K562 (cell line): ENCODE results near the gene PRDX1. TPM values are rescaled to one million over a fixed set of nuclear protein-coding genes. Genes with fewer than 3 reads are reported as not detected.

ENCODE experiments used
- BCL6 ChIP-seq: fragments of 250-450 bp; sonication (Bioruptor Pico); IDR thresholded peaks from 2 replicates; pipeline ENCODE4 v1.4.0; 2020
- CAMTA2 ChIP-seq: fragments of 250-450 bp; sonication (Bioruptor Pico); conservative IDR thresholded peaks from 2 replicates; pipeline ENCODE4 v1.5.1; 2022
- CBFB ChIP-seq: sonication (generic); formaldehyde crosslinking; IDR thresholded peaks from 2 replicates; pipeline ENCODE4 v1.4.0; 2020; ENCODE audit warnings: mild to moderate bottlenecking, missing genetic modification reagents
- DNMT1 ChIP-seq: fragments of 450-650 bp; IDR thresholded peaks from 2 replicates; pipeline ENCODE4 v1.6.1; 2016; ENCODE audit warnings: antibody characterized with exemption, mild to moderate bottlenecking
- ERF ChIP-seq: fragments of 450-650 bp; formaldehyde crosslinking; IDR thresholded peaks from 2 replicates; pipeline ENCODE4 v1.4.0; 2020; ENCODE audit warnings: mild to moderate bottlenecking, mixed read lengths
- FUS ChIP-seq: fragments of 200-400 bp; formaldehyde crosslinking; optimal IDR thresholded peaks from 2 replicates; pipeline ENCODE3; 2017; ENCODE audit warnings: low read depth, low read length
- MBD2 ChIP-seq: sonication (generic); IDR thresholded peaks from 2 replicates; pipeline ENCODE4 v1.6.1; 2016; ENCODE audit warnings: low read depth, borderline replicate concordance
- MITF ChIP-seq: IDR thresholded peaks from 2 replicates; pipeline ENCODE4 v1.6.1; 2014; ENCODE audit warnings: antibody characterized with exemption
- MTA2 ChIP-seq: fragments of 450-650 bp; IDR thresholded peaks from 2 replicates; pipeline ENCODE4 v1.6.1; 2016; ENCODE audit warnings: low read depth
- NCOA1 ChIP-seq: fragments of 450-650 bp; IDR thresholded peaks from 2 replicates; pipeline ENCODE4 v1.6.1; 2016; ENCODE audit warnings: low read depth
- PREB ChIP-seq: sonication (generic); formaldehyde crosslinking; IDR thresholded peaks from 2 replicates; pipeline ENCODE4 v1.8.1; 2023; ENCODE audit warnings: mild to moderate bottlenecking, missing genetic modification reagents
- PRMT5 ChIP-seq: sonication (generic); formaldehyde crosslinking; IDR thresholded peaks from 2 replicates; pipeline ENCODE4 v1.5.0; 2020; ENCODE audit warnings: missing genetic modification reagents
- SAFB ChIP-seq: fragments of 200-400 bp; formaldehyde crosslinking; IDR thresholded peaks from 2 replicates; pipeline ENCODE4 v1.6.1; 2017; ENCODE audit warnings: low read depth, low read length, borderline replicate concordance
- SMARCE1 ChIP-seq: fragments of 450-650 bp; IDR thresholded peaks from 2 replicates; pipeline ENCODE4 v1.7.1; 2016; ENCODE audit warnings: mild to moderate bottlenecking
- SOX6 ChIP-seq: fragments of 450-650 bp; IDR thresholded peaks from 2 replicates; pipeline ENCODE4 v1.6.1; 2014; ENCODE audit warnings: mild to moderate bottlenecking
- TEAD1 ChIP-seq, 2 experiments: fragments of 450-650 bp in 1 of 2; sonication (generic) in 1 of 2; formaldehyde crosslinking; IDR thresholded peaks; 2 replicates each; pipeline versions ENCODE4 v1.4.0 to v1.8.0; 2020 to 2022; ENCODE audit warnings: mild to moderate bottlenecking in 2 of 2, missing genetic modification reagents in 1 of 2
- ZNF184 ChIP-seq: sonication (generic); formaldehyde crosslinking; IDR thresholded peaks from 2 replicates; pipeline ENCODE4 v1.5.0; 2020; ENCODE audit warnings: missing genetic modification reagents
- ZNF384 ChIP-seq: IDR thresholded peaks from 2 replicates; pipeline ENCODE4 v1.6.1; 2012; ENCODE audit warnings: low read depth, low read length, improper control_type of control experiment
- ZNF395 ChIP-seq: fragments of 200-800 bp; sonication (Bioruptor generic); IDR thresholded peaks from 2 replicates; pipeline ENCODE4 v1.6.1; 2017; ENCODE audit warnings: missing genetic modification characterization, missing compliant biosample characterization
- ZNF431 ChIP-seq: sonication (generic); formaldehyde crosslinking; IDR thresholded peaks from 2 replicates; pipeline ENCODE4 v1.8.0; 2022; ENCODE audit warnings: mild to moderate bottlenecking, missing genetic modification reagents
- polyA plus RNA-seq, 8 experiments: library from polyadenylated mRNA; depleted of rRNA in 4 of 8; stranded (reverse) in 5 of 8; unstranded in 3 of 8; fragments of >200 nt; fragmentation: Nextera tagmentation in 2 of 8; fragmentation: Illumina TruSeq in 1 of 8; extraction: Ambion mirVana in 2 of 8; extraction: Trizol in 1 of 8; gene quantifications; 2 replicates each; pipeline versions ENCODE4 v1.2.1 to v1.2.3, GENCODE V29; 2011 to 2014; ENCODE audit warnings: inconsistent platforms in 1 of 8, missing spikeins in 1 of 8
- total RNA-seq, 7 experiments: library from RNA; depleted of rRNA in 6 of 7; stranded (reverse); fragments of >200 nt in 6 of 7; fragmentation: Illumina TruSeq in 2 of 7; extraction: Trizol in 2 of 7; gene quantifications; 2 replicates each; pipeline versions ENCODE4 v1.2.1 to v1.2.3, GENCODE V29; 2011 to 2021; ENCODE audit warnings: low replicate concordance in 1 of 7
- TF ChIP-seq, protein P1 (sequence below): IDR thresholded peaks from 2 replicates; pipeline ENCODE4 v1.6.1; 2011; ENCODE audit warnings: borderline replicate concordance, low read depth, mild to moderate bottlenecking, moderate library complexity, low read length; ENCODE audit not compliant: insufficient read depth, poor library complexity, severe bottlenecking
- TF ChIP-seq, protein P2 (sequence below): sonication (generic); formaldehyde crosslinking; IDR thresholded peaks from 2 replicates; pipeline ENCODE4 v1.4.0; 2020; ENCODE audit warnings: mild to moderate bottlenecking, missing genetic modification reagents

PRDX1 gene
- total and polyA plus RNA-seq, 9 of the 15 experiments (the other 6 are each of a cell fraction or from before 2014, with no cell fraction given), result 748 to 2,388 (median 1,045) TPM

GRCh38 chr1:45535988-45536766 is 14.5 kb upstream of the PRDX1 start (continued):
- TF ChIP-seq, protein P1, sequence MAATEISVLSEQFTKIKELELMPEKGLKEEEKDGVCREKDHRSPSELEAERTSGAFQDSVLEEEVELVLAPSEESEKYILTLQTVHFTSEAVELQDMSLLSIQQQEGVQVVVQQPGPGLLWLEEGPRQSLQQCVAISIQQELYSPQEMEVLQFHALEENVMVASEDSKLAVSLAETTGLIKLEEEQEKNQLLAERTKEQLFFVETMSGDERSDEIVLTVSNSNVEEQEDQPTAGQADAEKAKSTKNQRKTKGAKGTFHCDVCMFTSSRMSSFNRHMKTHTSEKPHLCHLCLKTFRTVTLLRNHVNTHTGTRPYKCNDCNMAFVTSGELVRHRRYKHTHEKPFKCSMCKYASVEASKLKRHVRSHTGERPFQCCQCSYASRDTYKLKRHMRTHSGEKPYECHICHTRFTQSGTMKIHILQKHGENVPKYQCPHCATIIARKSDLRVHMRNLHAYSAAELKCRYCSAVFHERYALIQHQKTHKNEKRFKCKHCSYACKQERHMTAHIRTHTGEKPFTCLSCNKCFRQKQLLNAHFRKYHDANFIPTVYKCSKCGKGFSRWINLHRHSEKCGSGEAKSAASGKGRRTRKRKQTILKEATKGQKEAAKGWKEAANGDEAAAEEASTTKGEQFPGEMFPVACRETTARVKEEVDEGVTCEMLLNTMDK, result no peak
- TF ChIP-seq MBD2 (no peak), NCOA1 (no peak), ZNF431 (CRISPR knock-in tag) (no peak), ZNF395 (CRISPR knock-in tag) (no peak), CAMTA2 (CRISPR knock-in tag) (no peak), ERF (no peak), CBFB (CRISPR knock-in tag) (no peak), PRMT5 (CRISPR knock-in tag) (no peak), MITF (no peak), ZNF184 (CRISPR knock-in tag) (no peak), DNMT1 (no peak), SOX6 (0 out of 2 replicates have a peak, but pooled peaks have one; percentile 20), SMARCE1 (peak; percentile 70; the same call in 1 of the 2 replicates), BCL6 (CRISPR knock-in tag) (no peak), ZNF384 (no peak), FUS (no peak), MTA2 (no peak), TEAD1 (CRISPR knock-in tag; IDR thresholded peaks at IDR 0.05) (no peak), PREB (CRISPR knock-in tag) (no peak), SAFB (no peak)
- TF ChIP-seq, protein P2, sequence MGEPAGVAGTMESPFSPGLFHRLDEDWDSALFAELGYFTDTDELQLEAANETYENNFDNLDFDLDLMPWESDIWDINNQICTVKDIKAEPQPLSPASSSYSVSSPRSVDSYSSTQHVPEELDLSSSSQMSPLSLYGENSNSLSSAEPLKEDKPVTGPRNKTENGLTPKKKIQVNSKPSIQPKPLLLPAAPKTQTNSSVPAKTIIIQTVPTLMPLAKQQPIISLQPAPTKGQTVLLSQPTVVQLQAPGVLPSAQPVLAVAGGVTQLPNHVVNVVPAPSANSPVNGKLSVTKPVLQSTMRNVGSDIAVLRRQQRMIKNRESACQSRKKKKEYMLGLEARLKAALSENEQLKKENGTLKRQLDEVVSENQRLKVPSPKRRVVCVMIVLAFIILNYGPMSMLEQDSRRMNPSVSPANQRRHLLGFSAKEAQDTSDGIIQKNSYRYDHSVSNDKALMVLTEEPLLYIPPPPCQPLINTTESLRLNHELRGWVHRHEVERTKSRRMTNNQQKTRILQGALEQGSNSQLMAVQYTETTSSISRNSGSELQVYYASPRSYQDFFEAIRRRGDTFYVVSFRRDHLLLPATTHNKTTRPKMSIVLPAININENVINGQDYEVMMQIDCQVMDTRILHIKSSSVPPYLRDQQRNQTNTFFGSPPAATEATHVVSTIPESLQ (CRISPR knock-in tag), result no peak
